GM21360 (cell line): Measurements from ENCODE around the gene KLHDC9.
"Not testable (repeated sequence)": the region's sequence is repeated elsewhere in the genome, so short reads cannot be mapped to it uniquely, and the experiment has no call there.

Source experiments
- ATAC-seq: cut with Tn5 transposase; IDR thresholded peaks from one replicate; pipeline ENCODE4 v1.9.1; 2021; ENCODE audit warnings: mild to moderate bottlenecking, moderate library complexity; ENCODE audit not compliant: unreplicated experiment

Gene KLHDC9

GRCh38 chr1:161092621-161093028 is 5.5 kb upstream of the KLHDC9 start:
- no peak for ATAC-seq

GRCh38 chr1:161094481-161094880 is 3.7 kb upstream of the KLHDC9 start:
- no peak for ATAC-seq

- ATAC-seq: no peak
Measured at GRCh38 chr1:161095230-161095629, 2.9 kb upstream of the KLHDC9 start.

- no peak for ATAC-seq
Measured at GRCh38 chr1:161096015-161096414, 2.1 kb upstream of the KLHDC9 start.

GRCh38 chr1:161096530-161096929 is 1.6 kb upstream of the KLHDC9 start:
- no peak for ATAC-seq

GRCh38 chr1:161099090-161099802 is 1.1 kb downstream of the KLHDC9 start:
- ATAC-seq: no peak

GRCh38 chr1:161100556-161100955 is 2.4 kb downstream of the KLHDC9 start:
- ATAC-seq: no peak

GRCh38 chr1:161106431-161106830 is 8.3 kb downstream of the KLHDC9 start:
- ATAC-seq: no peak

GRCh38 chr1:161111117-161111516 is 13.0 kb downstream of the KLHDC9 start:
- no peak for ATAC-seq

GRCh38 chr1:161111527-161111926 is 13.4 kb downstream of the KLHDC9 start:
- no peak for ATAC-seq

- ATAC-seq: no peak
Measured at GRCh38 chr1:161113915-161114314, 15.8 kb downstream of the KLHDC9 start.

GRCh38 chr1:161114556-161114955 is 16.4 kb downstream of the KLHDC9 start:
- no peak for ATAC-seq

GRCh38 chr1:161115132-161115711 is 17.1 kb downstream of the KLHDC9 start:
- no peak for ATAC-seq

GRCh38 chr1:161115961-161116360 is 17.8 kb downstream of the KLHDC9 start:
- ATAC-seq: not testable (repeated sequence)

- peak; percentile 69 for ATAC-seq
Measured at GRCh38 chr1:161117759-161118581, 19.8 kb downstream of the KLHDC9 start, which contains the start of the genes NIT1 and PFDN2. Gene NIT1 (plus strand): TSS chr1:161118105. CDS start chr1:161118177, 72 bp downstream. Gene PFDN2 (minus strand): TSS chr1:161118037. CDS start chr1:161118026, 11 bp downstream.

GRCh38 chr1:161119092-161119903 is 21.1 kb downstream of the KLHDC9 start:
- ATAC-seq: peak; percentile 50

- ATAC-seq: no peak
Measured at GRCh38 chr1:161121042-161121650, 23.0 kb downstream of the KLHDC9 start.

GRCh38 chr1:161121834-161122233 is 23.7 kb downstream of the KLHDC9 start:
- no peak for ATAC-seq

- no peak for ATAC-seq
Measured at GRCh38 chr1:161122967-161123366, 24.8 kb downstream of the KLHDC9 start.

- no peak for ATAC-seq
Measured at GRCh38 chr1:161127649-161128048, 29.5 kb downstream of the KLHDC9 start.
